Esophagus squamous epithelium (tissue), 4 donors: ENCODE data around the gene CDH13.

ENCODE experiments used
- CTCF ChIP-seq, 6 experiments: fragments of 450-650 bp in 4 of 6; fragments of 200-600 bp in 2 of 6; sonication (generic) in 2 of 6; IDR thresholded peaks; one replicate each; pipeline ENCODE4 v1.5.1; 2016 to 2019; ENCODE audit warnings: antibody characterized with exemption in 6 of 6, mild to moderate bottlenecking in 4 of 6, moderate library complexity in 4 of 6
- POLR2A ChIP-seq, 4 donors: fragments of 450-650 bp; IDR thresholded peaks; one replicate each; pipeline ENCODE4 v1.6.1; 2017; ENCODE audit warnings: antibody characterized with exemption in 4 of 4, mild to moderate bottlenecking in 4 of 4, moderate library complexity in 3 of 4

GRCh38 chr16:82633964-82634600, 7.3 kb downstream of the CDH13 start:
- TF ChIP-seq CTCF (IDR thresholded peaks at IDR 0.05) (no peak), POLR2A (IDR thresholded peaks at IDR 0.05) (no peak)
